Measurements from ENCODE around the gene XPR1. TPM values are rescaled to one million over a fixed set of nuclear protein-coding genes. Genes with fewer than 3 reads are reported as not detected.

The XPR1 gene
- total RNA-seq, 1 donor from 2014 or later: 25.4 TPM

DNA sequence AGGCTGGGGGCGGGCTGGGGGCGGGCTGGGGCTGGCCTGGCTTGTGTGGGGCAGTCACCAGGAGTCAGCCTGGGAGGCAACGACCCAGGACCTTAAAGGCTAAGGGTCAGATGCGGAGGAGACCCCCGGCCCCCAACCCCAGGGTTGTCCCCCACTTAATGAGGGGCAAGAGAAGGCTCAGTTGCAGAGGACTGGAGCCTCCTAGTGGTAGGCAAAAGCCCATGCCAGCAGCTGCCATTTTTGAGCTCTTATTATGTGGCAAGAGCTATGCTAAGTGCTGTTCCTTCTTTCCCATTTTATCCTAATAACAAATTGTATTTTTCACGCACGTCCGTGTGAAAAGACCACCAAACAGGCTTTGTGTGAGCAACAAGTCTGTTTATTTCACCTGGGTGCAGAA is 288.9 kb downstream of the XPR1 start:
- H3K27me3 ChIP-seq (ENCODE audit: control insufficient read depth, insufficient read depth, low read length): peaks cover 8% of the 10 kb centered on the region
- no peak overlapping the region for H3K4me3 ChIP-seq (ENCODE audit: low read depth, low read length)
- H3K36me3 ChIP-seq (ENCODE audit: control insufficient read depth, insufficient read depth, low read length): no peaks in the 10 kb centered on the region
- TF ChIP-seq, protein P1, sequence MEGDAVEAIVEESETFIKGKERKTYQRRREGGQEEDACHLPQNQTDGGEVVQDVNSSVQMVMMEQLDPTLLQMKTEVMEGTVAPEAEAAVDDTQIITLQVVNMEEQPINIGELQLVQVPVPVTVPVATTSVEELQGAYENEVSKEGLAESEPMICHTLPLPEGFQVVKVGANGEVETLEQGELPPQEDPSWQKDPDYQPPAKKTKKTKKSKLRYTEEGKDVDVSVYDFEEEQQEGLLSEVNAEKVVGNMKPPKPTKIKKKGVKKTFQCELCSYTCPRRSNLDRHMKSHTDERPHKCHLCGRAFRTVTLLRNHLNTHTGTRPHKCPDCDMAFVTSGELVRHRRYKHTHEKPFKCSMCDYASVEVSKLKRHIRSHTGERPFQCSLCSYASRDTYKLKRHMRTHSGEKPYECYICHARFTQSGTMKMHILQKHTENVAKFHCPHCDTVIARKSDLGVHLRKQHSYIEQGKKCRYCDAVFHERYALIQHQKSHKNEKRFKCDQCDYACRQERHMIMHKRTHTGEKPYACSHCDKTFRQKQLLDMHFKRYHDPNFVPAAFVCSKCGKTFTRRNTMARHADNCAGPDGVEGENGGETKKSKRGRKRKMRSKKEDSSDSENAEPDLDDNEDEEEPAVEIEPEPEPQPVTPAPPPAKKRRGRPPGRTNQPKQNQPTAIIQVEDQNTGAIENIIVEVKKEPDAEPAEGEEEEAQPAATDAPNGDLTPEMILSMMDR (IDR thresholded peaks at IDR 0.05; ENCODE audit: insufficient read depth, low read length, poor library complexity, severe bottlenecking): peak; percentile 15
- no peak for DNase-seq (ENCODE audit: low read depth)

DNA sequence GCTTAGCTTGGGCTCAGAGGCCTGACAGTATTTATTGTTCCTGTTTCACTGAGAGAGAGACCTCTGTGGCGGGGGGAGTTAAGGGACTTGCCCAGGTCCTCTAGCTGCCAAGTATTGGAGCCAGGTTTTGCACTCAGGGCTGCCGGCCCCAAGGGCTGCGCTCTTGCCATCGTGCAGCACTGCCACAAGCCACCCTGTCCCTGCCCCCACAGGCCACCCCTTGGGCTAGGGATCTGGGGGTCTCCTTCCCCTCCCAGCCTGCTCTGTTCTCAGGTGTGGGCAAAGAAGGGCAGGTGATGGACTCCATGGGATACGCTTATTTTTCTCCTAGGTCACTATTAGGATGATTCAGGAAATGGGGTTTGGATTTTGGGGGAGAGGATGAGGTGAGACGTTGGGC is 289.6 kb downstream of the XPR1 start:
- no peak for DNase-seq (ENCODE audit: low read depth)
- TF ChIP-seq, protein P1 (IDR thresholded peaks at IDR 0.05; ENCODE audit: insufficient read depth, low read length, poor library complexity, severe bottlenecking): no peak
- H3K4me3 ChIP-seq (ENCODE audit: low read depth, low read length): no peak overlapping the region
- peaks cover 8% of the 10 kb centered on the region for H3K27me3 ChIP-seq (ENCODE audit: control insufficient read depth, insufficient read depth, low read length)
- no peaks in the 10 kb centered on the region for H3K36me3 ChIP-seq (ENCODE audit: control insufficient read depth, insufficient read depth, low read length)

DNA sequence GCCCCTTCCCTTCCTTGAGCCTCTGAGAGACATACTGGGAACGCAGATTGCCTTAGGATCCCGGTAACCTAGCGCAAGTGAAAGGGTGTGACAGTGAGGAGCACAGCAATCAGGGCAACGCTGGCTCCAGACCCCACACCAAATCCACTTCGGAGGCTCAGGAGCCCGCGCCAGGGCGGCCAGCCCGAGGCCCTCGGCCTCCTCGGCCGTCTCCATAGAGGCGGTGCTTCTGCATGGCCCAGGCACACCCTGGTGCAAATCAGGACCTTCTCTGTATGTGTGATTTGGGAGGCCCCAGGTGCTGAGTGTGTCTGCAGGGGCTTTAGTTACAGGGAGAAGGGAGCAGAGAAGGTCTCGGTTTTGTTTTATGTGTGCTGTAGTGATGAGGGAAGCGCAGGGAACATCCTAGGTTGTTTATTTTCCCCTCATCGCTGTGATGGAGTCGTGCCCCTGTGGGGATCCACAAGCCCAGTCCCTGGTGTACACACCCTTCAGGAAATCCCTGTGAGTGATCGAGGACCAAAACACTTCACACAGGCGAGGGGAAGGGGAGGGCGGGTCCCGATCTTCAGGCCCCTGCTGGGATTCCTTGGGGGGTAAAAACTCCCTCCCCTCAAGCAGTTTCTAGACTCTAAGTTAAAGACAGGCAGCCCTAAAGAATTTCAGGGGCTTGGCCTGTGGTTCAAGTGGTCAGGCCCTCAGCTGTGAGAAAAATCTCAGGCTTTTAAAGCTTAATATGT is 290.2 kb downstream of the XPR1 start:
- no peaks in the 10 kb centered on the region for H3K36me3 ChIP-seq (ENCODE audit: control insufficient read depth, insufficient read depth, low read length)
- DNase-seq (ENCODE audit: low read depth): no peak
- TF ChIP-seq, protein P1 (IDR thresholded peaks at IDR 0.05; ENCODE audit: insufficient read depth, low read length, poor library complexity, severe bottlenecking): no peak

DNA sequence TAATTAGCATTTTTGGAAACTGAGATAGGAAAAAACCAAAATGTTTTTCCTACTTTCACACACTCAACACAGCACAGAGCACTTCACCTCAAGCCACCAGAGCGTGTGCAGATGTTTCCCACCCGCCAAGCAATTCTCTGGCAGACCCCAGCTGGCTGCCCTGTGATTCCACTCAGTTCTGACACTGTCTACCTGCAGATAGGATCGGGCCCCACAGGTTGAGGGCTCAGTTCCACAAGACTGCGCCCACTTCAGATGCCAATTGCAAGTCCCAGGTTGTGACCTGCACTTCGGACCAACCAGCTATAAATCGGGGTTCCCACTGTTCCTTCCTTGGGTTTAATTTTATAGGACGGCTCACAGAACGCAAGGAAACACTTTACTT is 290.8 kb downstream of the XPR1 start:
- TF ChIP-seq, protein P1 (IDR thresholded peaks at IDR 0.05; ENCODE audit: insufficient read depth, low read length, poor library complexity, severe bottlenecking): no peak
- Histone ChIP-seq H3K27me3 (ENCODE audit: control insufficient read depth, insufficient read depth, low read length) (peaks cover 6% of the 10 kb centered on the region), H3K4me3 (ENCODE audit: low read depth, low read length) (no peak overlapping the region), H3K36me3 (ENCODE audit: control insufficient read depth, insufficient read depth, low read length) (no peaks in the 10 kb centered on the region)
- DNase-seq (ENCODE audit: low read depth): no peak

More for the DNA sequence above, 290.2 kb downstream of the XPR1 start:
- Histone ChIP-seq H3K27me3 (ENCODE audit: control insufficient read depth, insufficient read depth, low read length) (peaks cover 7% of the 10 kb centered on the region), H3K4me3 (ENCODE audit: low read depth, low read length) (no peak overlapping the region)

DNA sequence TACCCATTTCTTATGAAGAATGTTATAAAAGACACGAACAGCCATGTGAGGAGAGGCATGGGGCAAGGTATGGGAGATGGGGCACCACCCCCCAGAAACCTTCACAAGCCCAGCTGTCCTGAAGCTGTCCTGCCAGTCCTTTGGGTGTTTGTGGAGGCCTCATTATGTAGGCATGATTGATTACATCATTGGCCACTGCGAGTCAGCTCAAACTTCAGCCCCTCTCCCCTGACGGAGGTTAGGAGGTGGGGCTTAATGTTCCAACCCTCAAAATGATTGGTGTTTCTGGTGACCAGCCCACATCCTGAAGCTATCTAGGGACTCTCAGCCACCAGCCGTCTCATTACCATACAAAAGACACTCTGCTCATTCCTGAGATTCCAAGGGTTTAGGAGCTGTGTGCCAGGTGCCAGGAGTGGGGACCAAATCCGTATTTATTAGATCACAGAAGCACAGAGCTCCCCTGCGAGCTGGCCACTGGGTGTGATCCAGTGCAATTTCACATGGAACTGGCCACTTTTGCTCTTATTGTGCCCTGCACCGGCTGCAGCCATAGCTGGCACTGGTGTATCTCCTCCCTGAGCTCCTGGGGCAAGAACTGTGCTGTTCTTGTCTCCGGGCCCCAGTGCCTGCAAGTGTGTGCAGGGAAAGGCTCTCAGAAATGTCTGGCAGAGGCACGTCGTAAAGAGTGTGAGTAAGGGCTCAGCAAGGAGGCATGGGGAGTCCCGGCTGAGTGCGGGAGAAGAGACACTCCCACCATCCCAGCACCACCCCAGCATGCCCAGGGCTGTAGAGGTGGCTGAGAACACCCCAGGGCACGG is 291.4 kb downstream of the XPR1 start:
- Histone ChIP-seq H3K27me3 (ENCODE audit: control insufficient read depth, insufficient read depth, low read length) (peaks cover 6% of the 10 kb centered on the region), H3K36me3 (ENCODE audit: control insufficient read depth, insufficient read depth, low read length) (no peaks in the 10 kb centered on the region), H3K4me3 (ENCODE audit: low read depth, low read length) (no peak overlapping the region)
- peak; percentile 62 for DNase-seq (ENCODE audit: low read depth)
- TF ChIP-seq, protein P1 (IDR thresholded peaks at IDR 0.05; ENCODE audit: insufficient read depth, low read length, poor library complexity, severe bottlenecking): no peak
